ENCODE results near the gene OR2A7. TPM values are rescaled to one million over a fixed set of nuclear protein-coding genes. Genes with fewer than 3 reads are reported as not detected.
"Not testable (repeated sequence)": the region's sequence is repeated elsewhere in the genome, so short reads cannot be mapped to it uniquely, and the experiment has no call there.

Gene OR2A7
- polyA plus RNA-seq, 2 of the 4 experiments (the other 2 are of a cell fraction) = not detected

DNA sequence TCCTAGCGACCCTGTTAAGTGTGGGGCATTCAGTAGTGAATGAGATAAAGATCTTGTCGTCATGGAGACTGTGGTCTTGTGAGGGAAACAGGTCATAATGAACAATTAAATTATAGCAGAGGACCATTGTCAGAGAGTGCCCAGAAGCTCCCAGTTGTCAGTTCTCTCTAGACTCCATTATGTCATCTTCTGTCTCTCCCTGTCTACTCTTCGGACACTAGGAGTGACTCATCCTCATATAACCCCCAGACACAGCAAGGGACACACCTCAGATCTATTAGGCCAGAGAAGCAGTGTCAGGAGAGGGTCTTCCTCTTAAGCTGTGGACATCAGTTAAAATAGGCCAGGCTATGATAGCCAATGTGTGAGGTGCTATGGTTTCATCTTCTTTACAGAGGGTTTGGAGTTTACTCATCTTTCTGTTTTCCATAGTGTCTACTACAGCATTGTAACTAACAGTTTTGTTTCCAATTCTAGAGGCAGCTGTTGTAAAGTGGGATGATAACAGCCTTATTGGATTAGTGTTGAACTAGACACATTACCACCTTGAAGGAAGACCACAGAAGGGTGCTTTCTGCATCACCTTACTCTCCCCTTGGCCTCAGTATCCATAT lies 22.7 kb upstream of the OR2A7 start:
- WGBS (ENCODE audit: missing lambda C conversion rate) = no CpG with 5 or more reads among the region's 3 CpGs

DNA sequence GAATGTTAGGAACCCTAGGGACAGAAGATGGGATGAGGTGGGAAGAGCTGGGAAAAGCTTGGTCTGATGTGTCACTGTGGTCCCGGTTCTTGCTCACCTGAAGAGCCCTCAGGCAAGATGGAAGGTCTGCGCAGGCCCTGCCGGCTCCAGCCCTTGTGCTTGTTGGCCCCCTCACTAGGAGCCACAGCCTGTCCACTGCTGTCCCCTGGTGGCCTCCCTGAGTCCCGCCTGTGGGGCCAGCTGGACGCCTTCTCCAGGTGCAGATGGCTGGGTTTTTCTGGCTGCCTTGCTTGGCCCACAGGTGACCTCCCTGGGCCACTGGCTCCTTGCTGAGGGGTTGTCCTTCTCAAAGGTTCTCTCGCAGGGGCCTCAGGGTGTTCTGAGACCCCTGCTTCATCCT lies 19.1 kb upstream of the OR2A7 start:
- H3K27ac ChIP-seq; FAIRE-seq; CTCF ChIA-PET; POLR2A ChIA-PET; H3K4me1 ChIP-seq; H3K4me3 ChIP-seq; H3K9me3 ChIP-seq; H3K4me2 ChIP-seq; DNase-seq (ENCODE audit: low read depth in 1 of 2, low spot score in 1 of 2): not testable (repeated sequence)
- peak in 1 of 2 experiments; percentile 64; a peak in 3 of 6 replicates for ATAC-seq
- no CpG with 5 or more reads among the region's 6 CpGs for WGBS (ENCODE audit: missing lambda C conversion rate)

More for the DNA sequence above, 22.7 kb upstream of the OR2A7 start:
- POLR2A ChIA-PET; CTCF ChIA-PET; H3K27ac ChIP-seq; DNase-seq (ENCODE audit: low read depth in 1 of 2, low spot score in 1 of 2); H3K4me1 ChIP-seq; FAIRE-seq; H3K4me3 ChIP-seq; H3K4me2 ChIP-seq; ATAC-seq; H3K9me3 ChIP-seq: not testable (repeated sequence)

DNA sequence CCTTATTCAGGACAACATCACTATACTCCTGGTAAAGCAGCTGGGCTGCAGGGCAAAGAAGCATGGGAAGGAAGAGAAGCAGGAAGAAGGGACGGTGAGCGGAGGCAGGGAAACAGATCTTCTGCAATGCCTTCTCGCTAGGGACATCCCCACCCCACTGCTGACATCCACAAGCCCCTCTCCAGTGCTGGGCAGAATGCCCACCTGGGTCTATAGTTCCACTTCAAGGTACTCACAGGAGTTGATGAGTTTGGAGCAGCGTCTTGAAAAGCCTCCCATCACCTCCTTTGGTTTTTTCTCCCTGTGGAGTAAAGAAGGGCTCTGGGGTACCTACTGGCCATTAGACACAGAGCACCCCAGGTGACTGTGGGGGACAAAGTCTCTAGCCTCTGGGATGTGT lies 17.9 kb upstream of the OR2A7 start:
- not testable (repeated sequence) for FAIRE-seq; DNase-seq (ENCODE audit: low read depth in 1 of 2, low spot score in 1 of 2)
- 39% methylated on average over 3 of the region's 4 CpGs for WGBS (ENCODE audit: missing lambda C conversion rate)

DNA sequence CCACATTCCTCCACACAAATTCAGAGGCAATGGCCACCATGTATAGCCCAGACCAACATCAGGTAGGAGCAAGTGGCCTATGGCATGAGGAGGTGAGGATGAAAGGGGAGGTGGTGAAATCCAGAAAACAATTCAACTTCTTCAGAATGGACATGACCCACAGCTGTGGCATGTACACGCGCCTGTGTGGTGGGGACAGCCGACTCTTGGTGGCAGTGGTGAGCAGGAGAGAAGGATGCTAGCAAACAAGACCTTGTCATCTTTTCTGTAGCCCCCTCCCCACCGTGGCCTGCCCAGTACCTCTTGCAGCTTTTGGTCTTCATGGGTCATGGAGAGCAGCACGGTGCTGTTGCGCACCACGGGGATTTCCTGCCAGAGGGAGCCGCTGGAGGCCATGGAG lies 17.4 kb upstream of the OR2A7 start:
- no CpG with 5 or more reads among the region's 8 CpGs for WGBS (ENCODE audit: missing lambda C conversion rate)
- ATAC-seq; H3K4me3 ChIP-seq; H3K27ac ChIP-seq; POLR2A ChIA-PET; H3K4me1 ChIP-seq; H3K4me2 ChIP-seq; DNase-seq (ENCODE audit: low read depth in 1 of 2, low spot score in 1 of 2); FAIRE-seq; H3K9me3 ChIP-seq; CTCF ChIA-PET: not testable (repeated sequence)

More for the DNA sequence above, 17.9 kb upstream of the OR2A7 start:
- CTCF ChIA-PET, H3K27ac ChIP-seq, H3K4me2 ChIP-seq, H3K4me3 ChIP-seq, POLR2A ChIA-PET, ATAC-seq, H3K9me3 ChIP-seq, H3K4me1 ChIP-seq: not testable (repeated sequence)

DNA sequence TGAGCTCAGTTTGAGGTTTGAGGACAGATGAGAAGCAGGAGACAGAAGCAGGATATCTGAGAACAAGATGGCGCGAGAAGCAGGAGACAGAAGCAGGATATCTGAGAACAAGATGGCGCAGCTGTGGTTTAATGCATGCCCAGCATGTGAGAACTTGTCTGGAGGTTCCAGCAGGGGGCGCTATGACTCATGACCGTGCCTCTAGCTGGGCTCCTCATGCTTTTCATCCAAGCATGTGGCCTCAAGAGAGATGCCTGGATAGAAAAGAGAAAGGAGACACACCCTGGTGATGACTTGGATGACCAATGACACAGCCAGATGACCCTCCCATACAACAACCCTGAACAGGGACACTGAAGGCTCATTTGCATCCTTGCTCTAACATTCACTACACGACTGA lies 15.4 kb upstream of the OR2A7 start:
- CTCF ChIA-PET; H3K4me1 ChIP-seq; POLR2A ChIA-PET; DNase-seq (ENCODE audit: low read depth in 1 of 2, low spot score in 1 of 2); H3K27ac ChIP-seq; FAIRE-seq; H3K9me3 ChIP-seq; H3K4me2 ChIP-seq; H3K4me3 ChIP-seq; ATAC-seq: not testable (repeated sequence)
- 92% methylated on average over 3 of the region's 6 CpGs for WGBS (ENCODE audit: missing lambda C conversion rate)

DNA sequence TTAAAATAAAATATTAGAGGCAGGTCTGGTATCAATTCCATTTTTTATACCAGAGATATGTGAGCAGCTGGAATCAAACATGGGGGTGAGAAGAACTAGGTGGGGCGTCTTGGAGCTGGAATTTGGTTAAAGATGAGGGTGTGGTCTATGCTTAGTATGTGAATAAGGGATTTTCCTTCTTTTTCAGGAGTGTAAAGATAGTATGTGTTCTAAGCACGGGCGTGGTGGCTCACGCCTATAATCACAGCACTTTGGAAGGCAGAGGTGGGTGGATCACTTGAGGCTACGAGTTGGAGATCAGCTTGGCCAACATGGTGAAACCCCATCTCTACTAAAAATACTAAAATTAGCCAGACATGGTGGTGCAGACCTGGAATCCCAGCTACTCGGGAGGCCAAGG lies 10.7 kb upstream of the OR2A7 start:
- CTCF ChIA-PET; H3K4me2 ChIP-seq; POLR2A ChIA-PET; H3K9me3 ChIP-seq; H3K4me3 ChIP-seq; FAIRE-seq; DNase-seq (ENCODE audit: low read depth in 1 of 2, low spot score in 1 of 2); ATAC-seq; H3K4me1 ChIP-seq; H3K27ac ChIP-seq: not testable (repeated sequence)
- WGBS (ENCODE audit: missing lambda C conversion rate) = 27% methylated on average over 5 of the region's 6 CpGs

DNA sequence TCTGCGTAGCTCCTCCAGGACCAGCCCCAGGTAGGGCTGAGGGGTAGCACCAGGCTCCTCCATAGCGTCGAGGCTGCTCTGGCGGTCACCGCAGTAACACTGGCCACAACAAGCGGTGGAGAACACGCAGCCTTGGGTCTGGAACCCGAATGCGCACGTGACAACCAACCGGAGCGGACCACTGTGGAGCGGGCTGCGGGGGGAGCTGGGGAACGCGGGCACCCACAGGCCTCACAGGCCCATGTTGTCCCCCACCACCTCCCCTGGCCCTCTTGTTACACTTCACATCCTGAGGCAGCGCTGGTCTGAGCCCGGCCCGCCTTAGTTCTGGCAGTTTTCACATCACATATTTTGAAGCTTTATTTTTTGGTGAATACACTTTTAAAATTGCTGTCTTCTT lies 4.6 kb upstream of the OR2A7 start, which contains the start of gene CTAGE8:
Gene CTAGE8, minus strand, starts transcription at position 101 of the 400 bp plus-strand sequence. Its CDS starts 38 bp downstream, at position 63.
- H3K27ac ChIP-seq; H3K9me3 ChIP-seq; DNase-seq (ENCODE audit: low read depth in 1 of 2, low spot score in 1 of 2); ATAC-seq; H3K4me2 ChIP-seq; FAIRE-seq; POLR2A ChIA-PET; CTCF ChIA-PET; H3K4me1 ChIP-seq; H3K4me3 ChIP-seq: not testable (repeated sequence)
- WGBS (ENCODE audit: missing lambda C conversion rate) = 100% methylated on average over 1 of the region's 19 CpGs

DNA sequence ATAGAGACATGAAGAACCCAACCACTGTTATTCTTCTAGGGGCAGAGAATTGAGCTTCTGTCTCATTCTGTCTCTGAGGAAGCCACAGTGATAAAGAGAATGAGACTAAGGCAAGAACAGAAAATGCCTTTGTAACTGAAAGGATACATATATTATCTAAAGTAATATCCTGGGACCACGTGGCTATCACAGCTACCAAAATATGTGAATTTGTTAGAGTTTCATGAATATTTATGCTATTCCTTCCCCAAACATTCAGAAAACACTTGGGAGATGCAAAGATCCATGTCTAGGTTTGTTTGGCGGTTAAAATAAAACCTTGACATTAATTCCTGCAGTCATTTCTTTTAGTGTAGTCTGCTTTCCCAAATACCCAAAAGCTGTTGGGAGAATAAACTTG lies 2.5 kb downstream of the OR2A7 start:
- CTCF ChIA-PET; POLR2A ChIA-PET; H3K4me3 ChIP-seq; H3K9me3 ChIP-seq; H3K4me2 ChIP-seq; H3K4me1 ChIP-seq; H3K27ac ChIP-seq; ATAC-seq; DNase-seq (ENCODE audit: low read depth in 1 of 2, low spot score in 1 of 2): not testable (repeated sequence)
- WGBS (ENCODE audit: missing lambda C conversion rate) = no CpG with 5 or more reads among the region's 2 CpGs
- peak; percentile 36 for FAIRE-seq

DNA sequence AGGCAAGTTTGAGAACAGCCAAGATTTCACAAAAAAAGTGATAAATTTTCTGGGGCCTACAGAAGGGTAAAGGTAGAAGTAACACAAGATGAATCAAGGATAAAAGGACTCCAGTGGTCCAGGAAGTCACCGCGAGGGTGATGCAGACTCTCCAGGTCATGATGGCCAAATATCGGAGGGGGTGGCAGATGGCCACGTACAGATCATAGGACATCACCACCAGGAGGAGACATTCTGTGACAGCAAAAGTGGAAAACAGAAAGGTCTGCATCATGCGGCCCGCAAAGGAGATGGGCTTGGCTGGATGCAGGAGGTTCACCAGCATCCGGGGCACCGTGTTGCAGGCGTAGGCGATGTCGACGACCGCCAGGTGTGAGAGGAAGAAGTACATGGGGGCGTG lies 5.5 kb downstream of the OR2A7 start:
- H3K4me1 ChIP-seq; H3K9me3 ChIP-seq; H3K4me2 ChIP-seq; H3K4me3 ChIP-seq; H3K27ac ChIP-seq; POLR2A ChIA-PET; DNase-seq (ENCODE audit: low read depth in 1 of 2, low spot score in 1 of 2); CTCF ChIA-PET; FAIRE-seq: not testable (repeated sequence)
- WGBS (ENCODE audit: missing lambda C conversion rate) = no CpG with 5 or more reads among the region's 14 CpGs
- peak; percentile 38 to 66; a peak in 3 of 6 replicates for ATAC-seq
